ENCODE results near the gene TRIO. TPM values are rescaled to one million over a fixed set of nuclear protein-coding genes. Genes with fewer than 3 reads are reported as not detected.

TRIO gene
- total and polyA plus RNA-seq, 2 of the 8 experiments (the other 6 are each of a cell fraction or from before 2014, with no cell fraction given): 35.1 to 69.1 TPM

DNA sequence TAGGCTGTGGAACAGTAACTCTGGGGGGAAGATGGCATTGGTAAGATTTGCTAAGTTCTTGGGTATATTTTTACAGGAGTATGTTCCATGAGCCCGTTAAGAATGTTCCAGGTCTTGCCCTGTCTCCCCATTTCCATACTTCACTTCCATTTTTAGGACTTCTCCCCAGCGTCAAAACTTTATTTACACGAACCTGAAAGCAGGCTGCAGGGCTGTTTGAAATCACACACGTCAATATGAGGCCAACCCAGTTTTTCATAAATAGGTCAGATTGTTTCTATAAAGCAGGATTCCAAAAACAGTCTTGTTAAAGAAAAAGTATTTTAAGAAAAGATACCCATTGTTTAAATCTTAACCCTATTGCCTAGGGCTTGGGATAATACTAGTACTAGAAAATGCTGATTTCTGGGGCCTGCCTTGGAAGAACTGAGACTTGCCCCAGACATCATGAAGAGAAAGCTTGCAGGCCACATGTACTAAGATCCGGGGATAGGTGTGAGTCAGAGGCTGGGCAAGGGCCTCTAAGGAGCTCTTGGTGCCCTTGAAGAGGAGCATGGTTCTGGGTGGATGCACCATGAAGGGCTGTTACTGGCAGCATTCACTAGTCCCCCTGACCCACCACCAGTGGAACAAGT lies 24.2 kb downstream of the TRIO start:
- Histone ChIP-seq H3K9ac (replicated peaks in 1 of 4; ENCODE audit: extremely low read depth in 1 of 4, low read depth in 3 of 4, low read length in 3 of 4) (no peak overlapping the region), H3K4ac (replicated peaks; ENCODE audit: insufficient read length, low read depth, low read length) (no peak overlapping the region), H4K8ac (ENCODE audit: extremely low read depth, insufficient read depth, low read length) (no peak overlapping the region), H3K79me1 (ENCODE audit: low read depth, low read length) (peaks cover 13% of the 10 kb centered on the region), H3K27ac (ENCODE audit: low read depth, low read length) (no peak overlapping the region), H3K23ac (ENCODE audit: insufficient read length) (no peak overlapping the region), H3K56ac (replicated peaks; ENCODE audit: insufficient read length, low read depth, low read length) (no peak overlapping the region), H3K23me2 (ENCODE audit: low read depth, low read length) (no peaks in the 10 kb centered on the region), H2AFZ (ENCODE audit: low read length) (no peak overlapping the region), H3K36me3 (ENCODE audit: control insufficient read depth in 2 of 4, insufficient read depth in 4 of 4, low read length in 3 of 4) (no peaks in the 10 kb centered on the region), H3K14ac (ENCODE audit: insufficient read length) (no peak overlapping the region), H3K9me3 (ENCODE audit: insufficient read depth in 2 of 2, low read depth in 1 of 2, low read length in 1 of 2) (no peaks in the 10 kb centered on the region; a peak in 1 of 4 replicates), H3K4me1 (replicated peaks in 1 of 4; ENCODE audit: control insufficient read depth in 3 of 4, insufficient read depth in 4 of 4, low read length in 3 of 4) (peaks cover 0 to 17% (median 11%) of the 10 kb centered on the region in 4 experiments), H2BK120ac (replicated peaks; ENCODE audit: low read depth, low read length) (no peak overlapping the region), H2BK15ac (ENCODE audit: low read length) (no peak overlapping the region), H4K91ac (replicated peaks; ENCODE audit: insufficient read length, low read length) (no peak overlapping the region), H2BK12ac (ENCODE audit: low read depth, low read length) (no peak overlapping the region), H4K5ac (ENCODE audit: insufficient read length, low read depth, low read length) (no peak overlapping the region), H4K20me1 (replicated peaks in 1 of 2; ENCODE audit: control insufficient read depth in 1 of 2, insufficient read depth in 2 of 2, low read length in 2 of 2) (peaks cover 15 to 23% of the 10 kb centered on the region in 2 experiments), H2BK20ac (ENCODE audit: low read length) (no peak overlapping the region), H3K4me3 (ENCODE audit: extremely low read depth in 1 of 4, insufficient read depth in 2 of 4, low read depth in 3 of 4, low read length in 4 of 4) (no peak overlapping the region), H3K79me2 (ENCODE audit: control insufficient read depth in 1 of 2, insufficient read depth in 2 of 2, low read length in 2 of 2) (peaks cover 18 to 100% of the 10 kb centered on the region in 2 experiments), H3K4me2 (ENCODE audit: insufficient read depth in 1 of 2, low read depth in 2 of 2, low read length in 2 of 2) (no peak overlapping the region), H3K27me3 (replicated peaks in 1 of 4; ENCODE audit: control insufficient read depth in 3 of 4, extremely low read depth in 1 of 4, insufficient read depth in 3 of 4, low read length in 3 of 4) (no peaks in the 10 kb centered on the region), H2AK5ac (ENCODE audit: low read depth, low read length) (no peak overlapping the region), H3K18ac (ENCODE audit: extremely low read depth, low read length) (no peak overlapping the region), H2BK5ac (ENCODE audit: low read depth, low read length) (no peak overlapping the region)
- WGBS, 2 experiments (ENCODE audit: extremely low coverage in 1 of 2, insufficient coverage in 1 of 2, insufficient read length in 1 of 2, insufficient replicate concordance in 2 of 2, low coverage in 1 of 2, low lambda C conversion rate in 2 of 2, missing lambda C conversion rate in 1 of 2): 90% methylated on average over 5 of the region's 5 CpGs; no CpG with 5 or more reads in 1 of the 2 experiments
- POLR2A ChIA-PET (ENCODE audit: partially characterized antibody): no interaction called here
- CTCF ChIA-PET (ENCODE audit: partially characterized antibody): interaction anchor here (1.5 to 2.4 kb wide), 2 partner anchors 20 to 59 kb away, joined by 4 to 8 read pairs; no protein-coding TSS in a partner anchor
- no peak for DNase-seq (ENCODE audit: low read depth in 1 of 2, low spot score in 2 of 2)
- TF ChIP-seq EZH2 (IDR thresholded peaks at IDR 0.05; ENCODE audit: low read depth, low read length, severe bottlenecking): no peak
- no peak for FAIRE-seq
